ENCODE results near the gene MAPK14.

Gene MAPK14

GRCh38 chr6:36035225-36035624, 7.6 kb downstream of the MAPK14 start:
- no peak for DNase-seq (ENCODE audit: low read depth in 2 of 2)

- no peak for DNase-seq (ENCODE audit: low read depth in 2 of 2)
Measured at GRCh38 chr6:36038120-36038876, 10.7 kb downstream of the MAPK14 start.

GRCh38 chr6:36039112-36039511, 11.5 kb downstream of the MAPK14 start:
- DNase-seq (ENCODE audit: low read depth in 2 of 2): no peak

- no peak for DNase-seq (ENCODE audit: low read depth in 2 of 2)
Measured at GRCh38 chr6:36040958-36041357, 13.3 kb downstream of the MAPK14 start.

GRCh38 chr6:36042618-36043260, 15.1 kb downstream of the MAPK14 start:
- no peak for DNase-seq (ENCODE audit: low read depth in 2 of 2)

- no peak for DNase-seq (ENCODE audit: low read depth in 2 of 2)
Measured at GRCh38 chr6:36049582-36049981, 22.0 kb downstream of the MAPK14 start.

- no peak for DNase-seq (ENCODE audit: low read depth in 2 of 2)
Measured at GRCh38 chr6:36050305-36050704, 22.7 kb downstream of the MAPK14 start.

- DNase-seq (ENCODE audit: low read depth in 2 of 2): no peak
Measured at GRCh38 chr6:36050947-36051710, 23.5 kb downstream of the MAPK14 start.

GRCh38 chr6:36052097-36052496, 24.5 kb downstream of the MAPK14 start:
- DNase-seq (ENCODE audit: low read depth in 2 of 2): no peak

- DNase-seq (ENCODE audit: low read depth in 2 of 2): no peak
Measured at GRCh38 chr6:36053878-36054277, 26.3 kb downstream of the MAPK14 start.

- DNase-seq (ENCODE audit: low read depth in 2 of 2): no peak
Measured at GRCh38 chr6:36054415-36054814, 26.8 kb downstream of the MAPK14 start.

GRCh38 chr6:36054956-36055355, 27.3 kb downstream of the MAPK14 start:
- no peak for DNase-seq (ENCODE audit: low read depth in 2 of 2)

- no peak for DNase-seq (ENCODE audit: low read depth in 2 of 2)
Measured at GRCh38 chr6:36056178-36056577, 28.6 kb downstream of the MAPK14 start.

GRCh38 chr6:36061236-36061635, 33.6 kb downstream of the MAPK14 start:
- no peak for DNase-seq (ENCODE audit: low read depth in 2 of 2)

- DNase-seq (ENCODE audit: low read depth in 2 of 2): no peak
Measured at GRCh38 chr6:36062247-36062646, 34.6 kb downstream of the MAPK14 start.

GRCh38 chr6:36063318-36064060, 35.9 kb downstream of the MAPK14 start:
- DNase-seq (ENCODE audit: low read depth in 2 of 2): no peak

- no peak for DNase-seq (ENCODE audit: low read depth in 2 of 2)
Measured at GRCh38 chr6:36064770-36065396, 37.3 kb downstream of the MAPK14 start.

GRCh38 chr6:36065916-36066315, 38.3 kb downstream of the MAPK14 start:
- no peak for DNase-seq (ENCODE audit: low read depth in 2 of 2)

- no peak for DNase-seq (ENCODE audit: low read depth in 2 of 2)
Measured at GRCh38 chr6:36066817-36067216, 39.2 kb downstream of the MAPK14 start.

GRCh38 chr6:36067374-36068011, 39.9 kb downstream of the MAPK14 start:
- DNase-seq (ENCODE audit: low read depth in 2 of 2): no peak

GRCh38 chr6:36068012-36068392, 40.4 kb downstream of the MAPK14 start:
- no peak for DNase-seq (ENCODE audit: low read depth in 2 of 2)

All from activated CD4-positive, alpha-beta T cell treated with anti-CD3 and anti-CD28 coated beads for 24 hours (primary cell).